ENCODE results near the gene DBH. TPM values are rescaled to one million over a fixed set of nuclear protein-coding genes. Genes with fewer than 3 reads are reported as not detected.

Gene DBH
- polyA plus RNA-seq, 3 donors, result not detected

GRCh38 chr9:133672503-133673257 is 36.5 kb downstream of the DBH start:
- Histone ChIP-seq H3K4me1 (ENCODE audit: control insufficient read depth in 1 of 2, insufficient read depth in 2 of 2, low read length in 2 of 2) (no peaks in the 10 kb centered on the region), H3K79me2 (ENCODE audit: insufficient read depth, low read length) (no peaks in the 10 kb centered on the region), H3K4me3 (replicated peaks in 1 of 3; ENCODE audit: low read depth in 2 of 3, low read length in 3 of 3) (no peak overlapping the region), H3K27me3 (ENCODE audit: control insufficient read depth in 2 of 2, insufficient read depth in 2 of 2, low read length in 2 of 2) (no peaks in the 10 kb centered on the region), H2AFZ (ENCODE audit: insufficient read depth, low read depth, low read length, poor library complexity, severe bottlenecking) (no peak overlapping the region), H3K9me3 (replicated peaks in 1 of 2; ENCODE audit: control insufficient read depth in 1 of 2, insufficient read depth in 1 of 2, low read length in 2 of 2) (no peaks in the 10 kb centered on the region), H3K9ac (ENCODE audit: insufficient read depth, low read length, poor library complexity, severe bottlenecking) (no peak overlapping the region), H4K20me1 (ENCODE audit: insufficient read depth, low read length) (no peaks in the 10 kb centered on the region), H3K36me3 (replicated peaks in 1 of 2; ENCODE audit: control insufficient read depth in 1 of 2, insufficient read depth in 2 of 2, low read length in 2 of 2) (no peaks in the 10 kb centered on the region), H3K4me2 (replicated peaks; ENCODE audit: extremely low read depth, low read length, poor library complexity, severe bottlenecking) (no peak overlapping the region), H3K27ac (ENCODE audit: low read depth in 1 of 2, low read length in 2 of 2) (no peak overlapping the region)
- no peak for TF ChIP-seq CTCF (IDR thresholded peaks at IDR 0.05)
- no peak overlapping the region for H3K4me3 Mint-ChIP-seq
- no peak overlapping the region for H3K27ac Mint-ChIP-seq
- peaks cover 0 to 5% (median 0%) of the 10 kb centered on the region in 7 donors for H3K9me3 Mint-ChIP-seq
- peaks cover 2 to 9% (median 3%) of the 10 kb centered on the region in 3 donors for H3K27me3 Mint-ChIP-seq (ENCODE audit: low read depth in 3 of 3)
- no peak for DNase-seq
- intact Hi-C loops (cut with micrococcal nuclease), result no loop called here
- H3K4me1 Mint-ChIP-seq, result no peaks in the 10 kb centered on the region
- WGBS (ENCODE audit: insufficient coverage), result 88% methylated on average over 28 of the region's 31 CpGs
- no peaks in the 10 kb centered on the region for H3K36me3 Mint-ChIP-seq

GRCh38 chr9:133673258-133673655 is 37.1 kb downstream of the DBH start:
- WGBS (ENCODE audit: insufficient coverage), result 100% methylated on average over 4 of the region's 9 CpGs
- peaks cover 3 to 9% (median 5%) of the 10 kb centered on the region in 3 donors for H3K27me3 Mint-ChIP-seq (ENCODE audit: low read depth in 3 of 3)
- no peaks in the 10 kb centered on the region for H3K9me3 ChIP-seq (replicated peaks in 1 of 2; ENCODE audit: control insufficient read depth in 1 of 2, insufficient read depth in 1 of 2, low read length in 2 of 2)
- H3K27me3 ChIP-seq (ENCODE audit: control insufficient read depth in 2 of 2, insufficient read depth in 2 of 2, low read length in 2 of 2), result no peaks in the 10 kb centered on the region
- H3K36me3 ChIP-seq (replicated peaks in 1 of 2; ENCODE audit: control insufficient read depth in 1 of 2, insufficient read depth in 2 of 2, low read length in 2 of 2), result no peaks in the 10 kb centered on the region
- no peak overlapping the region for H3K27ac Mint-ChIP-seq
- no peaks in the 10 kb centered on the region for H3K79me2 ChIP-seq (ENCODE audit: insufficient read depth, low read length)
- H3K4me1 ChIP-seq (ENCODE audit: control insufficient read depth in 1 of 2, insufficient read depth in 2 of 2, low read length in 2 of 2), result no peaks in the 10 kb centered on the region
- no peaks in the 10 kb centered on the region for H3K4me1 Mint-ChIP-seq
- H3K4me3 ChIP-seq (replicated peaks in 1 of 3; ENCODE audit: low read depth in 2 of 3, low read length in 3 of 3), result no peak overlapping the region
- TF ChIP-seq CTCF (IDR thresholded peaks at IDR 0.05), result no peak
- no peak overlapping the region for H3K9ac ChIP-seq (ENCODE audit: insufficient read depth, low read length, poor library complexity, severe bottlenecking)
- no peak for DNase-seq
- no peak overlapping the region for H3K4me3 Mint-ChIP-seq
- H2AFZ ChIP-seq (ENCODE audit: insufficient read depth, low read depth, low read length, poor library complexity, severe bottlenecking), result no peak overlapping the region
- no peak overlapping the region for H3K4me2 ChIP-seq (replicated peaks; ENCODE audit: extremely low read depth, low read length, poor library complexity, severe bottlenecking)
- H3K9me3 Mint-ChIP-seq, result peaks cover 0 to 5% (median 0%) of the 10 kb centered on the region in 7 donors
- H4K20me1 ChIP-seq (ENCODE audit: insufficient read depth, low read length), result no peaks in the 10 kb centered on the region
- no peaks in the 10 kb centered on the region for H3K36me3 Mint-ChIP-seq
- no peak overlapping the region for H3K27ac ChIP-seq (ENCODE audit: low read depth in 1 of 2, low read length in 2 of 2)
- intact Hi-C loops (cut with micrococcal nuclease), result no loop called here

Measured in CD14-positive monocyte (primary cell).